GM12891 (cell line): ENCODE results near the gene SCT.

Source experiments
- PAX5 ChIP-seq: IDR thresholded peaks from 2 replicates; pipeline ENCODE4 v1.6.1; 2011; ENCODE audit warnings: low read length, moderate library complexity, mild to moderate bottlenecking; ENCODE audit not compliant: insufficient read depth, severe bottlenecking
- POLR2A ChIP-seq: IDR thresholded peaks from 2 replicates; pipeline ENCODE4 v1.6.1; 2011; ENCODE audit warnings: low read depth, low read length, control low read depth
- POLR2AphosphoS5 ChIP-seq: IDR thresholded peaks from 2 replicates; pipeline ENCODE4 v1.6.1; 2011; ENCODE audit warnings: low read depth, low read length, control low read depth
- POU2F2 ChIP-seq: IDR thresholded peaks from 2 replicates; pipeline ENCODE4 v1.6.1; 2011; ENCODE audit warnings: low read depth, mild to moderate bottlenecking, control low read depth, low read length, moderate library complexity
- SPI1 ChIP-seq: IDR thresholded peaks from 2 replicates; pipeline ENCODE4 v1.6.1; 2011; ENCODE audit warnings: low read depth, low read length, control low read depth
- TAF1 ChIP-seq: IDR thresholded peaks from 2 replicates; pipeline ENCODE4 v1.6.1; 2011; ENCODE audit warnings: low read depth, low read length, control low read depth

DNA sequence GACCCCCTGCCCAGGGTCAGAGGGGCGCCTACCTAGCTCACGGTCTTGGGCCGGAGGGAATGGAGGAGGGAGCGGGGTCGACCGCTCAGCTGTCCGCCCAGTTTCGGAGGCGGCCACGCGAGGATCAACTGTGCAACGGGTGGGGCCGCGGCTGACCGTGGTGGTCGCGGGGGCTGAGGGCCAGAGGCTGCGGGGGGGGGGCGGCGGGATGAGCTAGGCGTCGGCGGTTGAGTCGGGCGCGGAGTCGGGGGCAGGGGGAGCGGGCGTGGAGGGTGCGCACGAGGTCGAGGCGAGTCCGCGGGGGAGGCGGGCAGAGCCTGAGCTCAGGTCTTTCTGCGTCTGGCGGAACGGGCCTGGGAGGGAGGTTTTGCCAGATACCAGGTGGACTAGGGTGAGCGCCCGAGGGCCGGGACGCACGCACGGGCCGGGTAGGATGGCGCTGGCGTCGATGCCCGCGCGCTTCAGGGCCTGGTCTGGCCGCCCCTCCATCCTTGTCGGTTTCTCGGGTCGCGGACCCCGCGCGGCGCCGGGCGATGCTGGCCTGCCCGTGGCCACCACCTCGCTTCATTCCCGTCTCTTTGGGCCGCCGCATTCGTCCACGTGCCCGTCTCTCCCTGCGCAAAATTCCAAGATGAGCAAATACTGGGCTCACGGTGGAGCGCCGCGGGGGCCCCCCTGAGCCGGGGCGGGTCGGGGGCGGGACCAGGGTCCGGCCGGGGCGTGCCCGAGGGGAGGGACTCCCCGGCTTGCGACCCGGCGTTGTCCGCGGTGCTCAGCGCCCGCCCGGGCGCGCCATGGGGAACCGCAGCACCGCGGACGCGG, 9.7 kb upstream of the SCT start, which contains the start of gene DRD4:
- TF ChIP-seq POLR2A: no peak
- TF ChIP-seq POLR2AphosphoS5: no peak
- no peak for TF ChIP-seq POU2F2
- no peak for TF ChIP-seq TAF1
- no peak for TF ChIP-seq PAX5
- no peak for TF ChIP-seq SPI1
